ENCODE results near the gene RFPL3.

The RFPL3 gene

DNA sequence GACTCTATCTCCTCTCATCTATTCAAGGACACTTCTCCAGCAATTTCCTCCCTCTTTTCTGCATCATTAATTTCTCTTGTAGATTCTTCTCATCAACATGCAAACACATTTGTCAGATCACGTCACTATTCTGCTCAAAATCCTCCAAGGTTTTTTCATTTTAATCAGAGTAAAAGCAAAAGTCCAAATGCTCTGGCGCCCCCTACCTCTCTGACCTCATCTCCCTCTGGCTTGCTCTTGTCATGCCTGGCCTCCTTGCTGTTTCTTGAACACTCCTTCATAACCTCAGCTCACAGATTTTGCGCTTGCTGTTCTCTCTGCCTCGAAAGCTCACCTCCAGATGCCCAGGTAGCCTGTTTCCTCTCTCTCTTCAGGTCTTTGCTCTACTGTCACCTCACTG lies 32.0 kb downstream of the RFPL3 start:
- no peak overlapping the region for H3K4me3 ChIP-seq (ENCODE audit: low read depth, low read length)
- TF ChIP-seq CTCF (IDR thresholded peaks at IDR 0.05; ENCODE audit: insufficient read depth, low read depth, low read length, missing control alignments): no peak
- no peak for DNase-seq (ENCODE audit: low read depth)

- no peak for TF ChIP-seq CTCF (IDR thresholded peaks at IDR 0.05; ENCODE audit: insufficient read depth, low read depth, low read length, missing control alignments)
- DNase-seq (ENCODE audit: low read depth): no peak
Measured at GRCh38 chr22:32395107-32395506, 37.4 kb downstream of the RFPL3 start.

DNA sequence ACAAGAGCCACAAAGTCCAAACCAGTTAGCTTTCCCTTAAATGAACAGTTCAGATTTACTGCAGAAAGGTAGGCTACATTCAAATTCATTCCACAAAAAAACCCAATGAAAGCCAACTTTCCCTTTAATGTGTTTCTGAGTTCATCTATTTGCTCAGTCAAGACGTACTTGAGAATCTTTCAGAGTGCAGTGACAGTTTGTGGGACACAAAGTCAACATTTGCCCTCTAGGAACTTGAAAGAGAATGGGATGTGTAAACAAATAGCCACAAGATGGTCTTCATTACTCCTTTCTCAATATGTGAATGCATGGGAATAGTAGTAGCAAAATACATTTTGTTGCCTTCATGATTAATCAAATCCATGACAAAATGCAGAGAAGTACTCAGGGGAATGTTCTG lies 38.6 kb downstream of the RFPL3 start:
- DNase-seq (ENCODE audit: low read depth): no peak
- TF ChIP-seq CTCF (IDR thresholded peaks at IDR 0.05; ENCODE audit: insufficient read depth, low read depth, low read length, missing control alignments): no peak
- no peak overlapping the region for H3K4me3 ChIP-seq (ENCODE audit: low read depth, low read length)

More at GRCh38 chr22:32395107-32395506, 37.4 kb downstream of the RFPL3 start:
- no peak overlapping the region for H3K4me3 ChIP-seq (ENCODE audit: low read depth, low read length)

- no peak overlapping the region for H3K4me3 ChIP-seq (ENCODE audit: low read depth, low read length)
- TF ChIP-seq CTCF (IDR thresholded peaks at IDR 0.05; ENCODE audit: insufficient read depth, low read depth, low read length, missing control alignments): no peak
- DNase-seq (ENCODE audit: low read depth): no peak
Measured at GRCh38 chr22:32396746-32397145, 39.1 kb downstream of the RFPL3 start.

GRCh38 chr22:32401486-32401885 lies 43.8 kb downstream of the RFPL3 start:
- no peak overlapping the region for H3K4me3 ChIP-seq (ENCODE audit: low read depth, low read length)
- DNase-seq (ENCODE audit: low read depth): no peak
- no peak for TF ChIP-seq CTCF (IDR thresholded peaks at IDR 0.05; ENCODE audit: insufficient read depth, low read depth, low read length, missing control alignments)

DNA sequence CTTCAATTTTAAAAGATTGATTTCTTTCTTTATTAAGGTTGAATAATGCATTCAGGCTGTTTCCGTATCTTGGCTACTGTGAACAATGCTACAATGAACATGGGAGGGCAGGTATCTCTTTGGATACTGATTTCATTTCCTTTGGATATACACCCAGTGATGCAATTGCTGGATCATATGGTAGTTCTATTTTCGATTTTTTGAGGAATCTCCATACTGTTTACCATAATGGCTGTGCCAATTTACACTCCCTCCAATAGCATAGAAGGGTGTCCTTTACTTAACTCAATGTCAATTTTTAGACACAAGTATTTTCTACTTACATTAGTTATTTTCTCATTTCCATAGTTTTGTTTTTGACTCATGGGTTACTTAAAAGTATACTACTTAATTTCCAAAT lies 46.4 kb downstream of the RFPL3 start:
- no peak for TF ChIP-seq CTCF (IDR thresholded peaks at IDR 0.05; ENCODE audit: insufficient read depth, low read depth, low read length, missing control alignments)
- no peak overlapping the region for H3K4me3 ChIP-seq (ENCODE audit: low read depth, low read length)
- no peak for DNase-seq (ENCODE audit: low read depth)

DNA sequence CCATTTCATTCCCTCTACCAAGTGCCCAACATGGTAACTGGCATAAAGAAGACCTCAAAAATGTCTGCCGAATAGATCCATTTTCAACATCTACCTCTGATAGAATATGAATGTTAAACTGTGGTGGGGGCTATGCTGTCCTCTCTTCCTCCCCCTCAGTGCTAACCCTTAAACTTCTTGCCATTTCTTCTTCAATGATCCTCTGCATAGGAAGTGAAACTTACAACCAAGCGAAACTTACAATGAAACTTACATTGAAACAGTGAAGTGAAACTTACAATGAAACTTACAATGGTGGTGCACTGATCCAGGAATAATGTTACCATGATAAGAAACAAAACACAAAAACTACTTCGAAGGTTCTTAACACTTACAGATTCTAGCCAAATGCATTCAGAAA lies 49.6 kb downstream of the RFPL3 start:
- peak; percentile 61 for DNase-seq (ENCODE audit: low read depth)
- TF ChIP-seq CTCF (IDR thresholded peaks at IDR 0.05; ENCODE audit: insufficient read depth, low read depth, low read length, missing control alignments): no peak
- no peak overlapping the region for H3K4me3 ChIP-seq (ENCODE audit: low read depth, low read length)

All from GM12865 (cell line).